ENCODE results near the gene CLINT1.

CLINT1 gene

GRCh38 chr5:157821822-157822622 is 36.9 kb downstream of the CLINT1 start:
- DNase-seq, result no peak
- H3K4me3 ChIP-seq (ENCODE audit: insufficient read depth, low read depth, low read length, poor library complexity, severe bottlenecking), result no peak overlapping the region
- no peaks in the 10 kb centered on the region for H3K9me3 ChIP-seq (ENCODE audit: control insufficient read depth, low read length)
- H3K36me3 ChIP-seq (ENCODE audit: control insufficient read depth, insufficient read depth, low read length), result no peaks in the 10 kb centered on the region
- no peaks in the 10 kb centered on the region for H3K27me3 ChIP-seq (replicated peaks; ENCODE audit: control insufficient read depth, insufficient read depth, low read length, poor library complexity, severe bottlenecking)
- H3K4me1 ChIP-seq (ENCODE audit: control insufficient read depth, insufficient read depth, low read length, poor library complexity, severe bottlenecking), result no peaks in the 10 kb centered on the region
- H3K27ac ChIP-seq (ENCODE audit: insufficient read depth, low read length, poor library complexity, severe bottlenecking), result no peak overlapping the region

DNA sequence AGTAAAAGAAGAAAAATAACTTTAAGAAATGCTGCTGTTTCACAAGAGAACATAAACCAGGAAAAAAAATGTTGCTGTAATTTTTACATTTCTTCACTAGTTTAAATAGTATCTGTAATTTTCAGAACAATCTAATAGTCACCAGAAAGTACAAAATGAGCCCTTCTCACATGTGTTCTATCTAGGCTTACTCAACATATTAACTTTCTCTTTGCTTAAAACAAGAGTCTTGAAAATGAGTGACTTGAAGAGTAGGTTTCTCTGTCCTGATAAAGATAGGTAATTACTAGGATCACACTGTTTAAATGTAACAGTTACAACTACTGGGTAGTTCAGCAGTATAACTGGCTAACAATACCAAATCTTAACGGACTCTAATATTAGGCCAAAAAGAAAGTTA is 37.5 kb downstream of the CLINT1 start:
- Histone ChIP-seq H3K27ac (ENCODE audit: insufficient read depth, low read length, poor library complexity, severe bottlenecking) (no peak overlapping the region), H3K27me3 (replicated peaks; ENCODE audit: control insufficient read depth, insufficient read depth, low read length, poor library complexity, severe bottlenecking) (no peaks in the 10 kb centered on the region), H3K36me3 (ENCODE audit: control insufficient read depth, insufficient read depth, low read length) (no peaks in the 10 kb centered on the region), H3K4me3 (ENCODE audit: insufficient read depth, low read depth, low read length, poor library complexity, severe bottlenecking) (no peak overlapping the region), H3K4me1 (ENCODE audit: control insufficient read depth, insufficient read depth, low read length, poor library complexity, severe bottlenecking) (no peaks in the 10 kb centered on the region), H3K9me3 (ENCODE audit: control insufficient read depth, low read length) (no peaks in the 10 kb centered on the region)
- no peak for DNase-seq

GRCh38 chr5:157820593-157821252 is 38.2 kb downstream of the CLINT1 start:
- Histone ChIP-seq H3K4me1 (ENCODE audit: control insufficient read depth, insufficient read depth, low read length, poor library complexity, severe bottlenecking) (no peaks in the 10 kb centered on the region), H3K27me3 (replicated peaks; ENCODE audit: control insufficient read depth, insufficient read depth, low read length, poor library complexity, severe bottlenecking) (no peaks in the 10 kb centered on the region), H3K27ac (ENCODE audit: insufficient read depth, low read length, poor library complexity, severe bottlenecking) (no peak overlapping the region), H3K9me3 (ENCODE audit: control insufficient read depth, low read length) (no peaks in the 10 kb centered on the region), H3K36me3 (ENCODE audit: control insufficient read depth, insufficient read depth, low read length) (peaks cover 3% of the 10 kb centered on the region), H3K4me3 (ENCODE audit: insufficient read depth, low read depth, low read length, poor library complexity, severe bottlenecking) (no peak overlapping the region)
- DNase-seq, result no peak

- no peaks in the 10 kb centered on the region for H3K9me3 ChIP-seq (ENCODE audit: control insufficient read depth, low read length)
- no peak overlapping the region for H3K27ac ChIP-seq (ENCODE audit: insufficient read depth, low read length, poor library complexity, severe bottlenecking)
- H3K4me3 ChIP-seq (ENCODE audit: insufficient read depth, low read depth, low read length, poor library complexity, severe bottlenecking), result no peak overlapping the region
- no peak for DNase-seq
- H3K36me3 ChIP-seq (ENCODE audit: control insufficient read depth, insufficient read depth, low read length), result peaks cover 10% of the 10 kb centered on the region
- H3K4me1 ChIP-seq (ENCODE audit: control insufficient read depth, insufficient read depth, low read length, poor library complexity, severe bottlenecking), result no peaks in the 10 kb centered on the region
- no peaks in the 10 kb centered on the region for H3K27me3 ChIP-seq (replicated peaks; ENCODE audit: control insufficient read depth, insufficient read depth, low read length, poor library complexity, severe bottlenecking)
These were observed 39.3 kb downstream of the CLINT1 start for GRCh38 chr5:157819502-157820115.

DNA sequence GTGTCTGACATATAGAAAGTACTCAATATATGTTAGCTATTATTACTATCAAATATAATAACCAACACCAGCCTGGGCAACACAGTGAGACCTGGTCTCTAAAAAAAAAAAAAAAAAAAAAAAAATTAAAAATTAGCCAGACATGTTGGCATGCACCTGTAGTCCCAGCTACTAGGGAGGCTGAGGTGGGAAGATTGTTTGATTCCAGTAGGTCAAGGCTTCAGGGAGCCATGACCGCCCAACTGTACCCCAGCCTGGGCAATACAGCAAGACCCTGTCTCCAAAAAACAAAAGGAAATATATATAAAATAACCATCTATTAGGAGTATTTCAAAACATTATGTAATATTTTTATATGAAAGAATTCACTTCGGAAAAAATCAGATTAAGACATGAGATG is 40.6 kb downstream of the CLINT1 start:
- Histone ChIP-seq H3K9me3 (ENCODE audit: control insufficient read depth, low read length) (no peaks in the 10 kb centered on the region), H3K4me3 (ENCODE audit: insufficient read depth, low read depth, low read length, poor library complexity, severe bottlenecking) (no peak overlapping the region), H3K36me3 (ENCODE audit: control insufficient read depth, insufficient read depth, low read length) (peaks cover 20% of the 10 kb centered on the region), H3K27ac (ENCODE audit: insufficient read depth, low read length, poor library complexity, severe bottlenecking) (no peak overlapping the region), H3K4me1 (ENCODE audit: control insufficient read depth, insufficient read depth, low read length, poor library complexity, severe bottlenecking) (no peaks in the 10 kb centered on the region), H3K27me3 (replicated peaks; ENCODE audit: control insufficient read depth, insufficient read depth, low read length, poor library complexity, severe bottlenecking) (no peaks in the 10 kb centered on the region)
- no peak for DNase-seq

GRCh38 chr5:157817928-157818327 is 41.0 kb downstream of the CLINT1 start:
- Histone ChIP-seq H3K9me3 (ENCODE audit: control insufficient read depth, low read length) (no peaks in the 10 kb centered on the region), H3K27ac (ENCODE audit: insufficient read depth, low read length, poor library complexity, severe bottlenecking) (no peak overlapping the region), H3K4me1 (ENCODE audit: control insufficient read depth, insufficient read depth, low read length, poor library complexity, severe bottlenecking) (no peaks in the 10 kb centered on the region), H3K4me3 (ENCODE audit: insufficient read depth, low read depth, low read length, poor library complexity, severe bottlenecking) (no peak overlapping the region), H3K27me3 (replicated peaks; ENCODE audit: control insufficient read depth, insufficient read depth, low read length, poor library complexity, severe bottlenecking) (no peaks in the 10 kb centered on the region), H3K36me3 (ENCODE audit: control insufficient read depth, insufficient read depth, low read length) (peaks cover 25% of the 10 kb centered on the region)
- DNase-seq, result no peak

DNA sequence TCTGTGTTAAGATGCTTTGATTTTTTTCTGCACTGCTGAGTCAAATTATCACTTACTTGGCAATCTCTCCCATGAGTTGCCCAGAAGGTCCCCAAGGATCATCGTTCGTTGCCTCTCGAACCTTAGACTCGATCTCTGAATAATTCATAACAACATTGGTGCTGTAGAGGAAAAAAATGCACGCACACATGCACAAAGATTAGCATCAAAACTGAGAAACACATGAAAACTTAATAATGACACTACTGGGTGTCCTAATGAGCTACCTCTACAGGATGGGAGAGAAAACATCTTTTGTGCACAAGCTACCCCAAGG is 41.6 kb downstream of the CLINT1 start:
- Histone ChIP-seq H3K27me3 (replicated peaks; ENCODE audit: control insufficient read depth, insufficient read depth, low read length, poor library complexity, severe bottlenecking) (no peaks in the 10 kb centered on the region), H3K36me3 (ENCODE audit: control insufficient read depth, insufficient read depth, low read length) (peaks cover 30% of the 10 kb centered on the region), H3K9me3 (ENCODE audit: control insufficient read depth, low read length) (no peaks in the 10 kb centered on the region), H3K4me3 (ENCODE audit: insufficient read depth, low read depth, low read length, poor library complexity, severe bottlenecking) (no peak overlapping the region), H3K4me1 (ENCODE audit: control insufficient read depth, insufficient read depth, low read length, poor library complexity, severe bottlenecking) (no peaks in the 10 kb centered on the region), H3K27ac (ENCODE audit: insufficient read depth, low read length, poor library complexity, severe bottlenecking) (no peak overlapping the region)
- DNase-seq, result no peak

- Histone ChIP-seq H3K36me3 (ENCODE audit: control insufficient read depth, insufficient read depth, low read length) (peaks cover 31% of the 10 kb centered on the region), H3K4me3 (ENCODE audit: insufficient read depth, low read depth, low read length, poor library complexity, severe bottlenecking) (no peak overlapping the region), H3K27me3 (replicated peaks; ENCODE audit: control insufficient read depth, insufficient read depth, low read length, poor library complexity, severe bottlenecking) (no peaks in the 10 kb centered on the region), H3K27ac (ENCODE audit: insufficient read depth, low read length, poor library complexity, severe bottlenecking) (no peak overlapping the region), H3K9me3 (ENCODE audit: control insufficient read depth, low read length) (no peaks in the 10 kb centered on the region), H3K4me1 (ENCODE audit: control insufficient read depth, insufficient read depth, low read length, poor library complexity, severe bottlenecking) (no peaks in the 10 kb centered on the region)
- DNase-seq, result no peak
These were observed 42.1 kb downstream of the CLINT1 start for GRCh38 chr5:157816682-157817386.

GRCh38 chr5:157812086-157812485 is 46.9 kb downstream of the CLINT1 start:
- Histone ChIP-seq H3K36me3 (ENCODE audit: control insufficient read depth, insufficient read depth, low read length) (peaks cover 47% of the 10 kb centered on the region), H3K9me3 (ENCODE audit: control insufficient read depth, low read length) (no peaks in the 10 kb centered on the region), H3K4me3 (ENCODE audit: insufficient read depth, low read depth, low read length, poor library complexity, severe bottlenecking) (no peak overlapping the region), H3K27ac (ENCODE audit: insufficient read depth, low read length, poor library complexity, severe bottlenecking) (no peak overlapping the region), H3K27me3 (replicated peaks; ENCODE audit: control insufficient read depth, insufficient read depth, low read length, poor library complexity, severe bottlenecking) (no peaks in the 10 kb centered on the region), H3K4me1 (ENCODE audit: control insufficient read depth, insufficient read depth, low read length, poor library complexity, severe bottlenecking) (no peaks in the 10 kb centered on the region)
- no peak for DNase-seq

GRCh38 chr5:157808043-157808442 is 50.9 kb downstream of the CLINT1 start:
- Histone ChIP-seq H3K27ac (ENCODE audit: insufficient read depth, low read length, poor library complexity, severe bottlenecking) (no peak overlapping the region), H3K9me3 (ENCODE audit: control insufficient read depth, low read length) (no peaks in the 10 kb centered on the region), H3K4me3 (ENCODE audit: insufficient read depth, low read depth, low read length, poor library complexity, severe bottlenecking) (no peak overlapping the region), H3K36me3 (ENCODE audit: control insufficient read depth, insufficient read depth, low read length) (peaks cover 45% of the 10 kb centered on the region), H3K4me1 (ENCODE audit: control insufficient read depth, insufficient read depth, low read length, poor library complexity, severe bottlenecking) (no peaks in the 10 kb centered on the region), H3K27me3 (replicated peaks; ENCODE audit: control insufficient read depth, insufficient read depth, low read length, poor library complexity, severe bottlenecking) (no peaks in the 10 kb centered on the region)
- DNase-seq, result no peak
